Measurements from ENCODE around the gene ADAT3. TPM values are rescaled to one million over a fixed set of nuclear protein-coding genes. Genes with fewer than 3 reads are reported as not detected.

ADAT3 gene
- total and polyA plus RNA-seq, 2 donors (not counting 1 experiment from before 2014, with no cell fraction given): 5.3 to 13.4 TPM

DNA sequence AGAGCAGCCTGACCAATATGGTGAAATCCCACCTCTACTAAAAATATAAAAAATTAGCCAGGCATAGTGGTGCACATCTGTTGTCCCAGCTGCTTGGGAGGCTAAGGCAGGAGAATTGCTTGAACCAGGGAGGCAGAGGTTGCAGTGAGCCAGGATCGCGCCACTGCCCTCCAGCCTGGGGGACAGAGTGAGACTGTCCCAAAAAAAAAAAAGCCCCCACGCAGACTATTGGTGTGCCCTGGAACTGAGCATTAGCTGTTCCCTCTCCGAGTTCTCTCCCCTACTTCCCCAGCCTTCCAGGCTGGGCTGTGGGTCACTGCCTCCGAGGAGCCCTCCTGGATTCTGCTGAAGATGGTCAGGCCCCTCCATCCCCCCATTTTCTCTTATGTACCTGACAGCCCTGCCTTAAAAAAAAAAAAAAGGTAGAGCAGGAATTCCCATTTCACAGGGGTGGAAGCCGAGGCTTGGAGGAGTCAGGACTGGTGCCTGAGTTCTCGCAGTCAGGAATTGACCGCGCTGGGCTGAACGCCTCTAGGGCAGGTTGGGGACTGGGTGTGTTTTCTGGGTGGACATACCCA is 1.9 kb downstream of the ADAT3 start:
- no peak for ATAC-seq (ENCODE audit: low read depth)
- Histone ChIP-seq H2AFZ (ENCODE audit: insufficient read depth, low read depth, low read length, poor library complexity, severe bottlenecking) (no peak overlapping the region), H4K20me1 (ENCODE audit: control insufficient read depth, insufficient read depth, low read length, poor library complexity, severe bottlenecking) (peaks cover 48% of the 10 kb centered on the region), H3K4me3 (ENCODE audit: control extremely low read depth in 1 of 5, extremely low read depth in 1 of 5, insufficient read depth in 1 of 5, low read depth in 2 of 5, low read length in 4 of 5) (no peak overlapping the region), H3K4me2 (replicated peaks; ENCODE audit: low read depth, low read length, poor library complexity, severe bottlenecking) (no peak overlapping the region), H3K9ac (ENCODE audit: low read length) (no peak overlapping the region), H3K79me2 (ENCODE audit: control insufficient read depth, insufficient read depth, low read length) (peaks cover 66% of the 10 kb centered on the region), H3K36me3 (replicated peaks in 1 of 2; ENCODE audit: control extremely low read depth in 1 of 2, control insufficient read depth in 1 of 2, extremely low read depth in 1 of 2, insufficient read depth in 2 of 2, low read length in 1 of 2) (no peaks in the 10 kb centered on the region), H3K9me3 (ENCODE audit: control extremely low read depth in 1 of 3, control insufficient read depth in 2 of 3, insufficient read depth in 1 of 3, low read length in 2 of 3) (peaks cover 0 to 2% (median 0%) of the 10 kb centered on the region in 3 donors), H3K4me1 (ENCODE audit: control insufficient read depth in 2 of 2, insufficient read depth in 2 of 2, low read length in 2 of 2) (peaks cover 48 to 70% of the 10 kb centered on the region in 2 donors), H3K27ac (ENCODE audit: low read length in 2 of 2) (no peak overlapping the region), H3K27me3 (replicated peaks in 1 of 4; ENCODE audit: control extremely low read depth in 1 of 4, control insufficient read depth in 3 of 4, insufficient read depth in 4 of 4, low read length in 3 of 4) (no peaks in the 10 kb centered on the region)
- Mint-ChIP-seq H3K27ac (peak overlapping the region; percentile 53), H3K4me3 (peak overlapping the region; percentile 45), H3K27me3 (no peaks in the 10 kb centered on the region), H3K9me3 (ENCODE audit: insufficient read depth) (no peaks in the 10 kb centered on the region), H3K4me1 (peaks cover 52% of the 10 kb centered on the region)
- TF ChIP-seq EZH2 (IDR thresholded peaks at IDR 0.05; ENCODE audit: borderline replicate concordance, insufficient read depth, low read depth, low read length, poor library complexity, severe bottlenecking): no peak
- TF ChIP-seq CTCF (IDR thresholded peaks at IDR 0.05): no peak
- intact Hi-C loops (cut with micrococcal nuclease): loop anchor here (10.0 kb wide), 1 partner anchor 188 kb away; the partner anchor contains the start of genes IZUMO4 and MOB3A
- no peak for DNase-seq
- ChIA-PET POLR2A (interaction anchor here (0.7 to 4.1 kb wide), 3 partner anchors 11 to 51 kb away, joined by 3 to 24 read pairs (median 5); no protein-coding TSS in a partner anchor), CTCF (interaction anchor here (1.9 to 2.0 kb wide), 2 partner anchors 9 to 43 kb away, joined by 6 read pairs; no protein-coding TSS in a partner anchor)
- WGBS (ENCODE audit: insufficient coverage): 97% methylated on average over 7 of the region's 10 CpGs
